Measurements from ENCODE around the gene CCDC154. TPM values are rescaled to one million over a fixed set of nuclear protein-coding genes. Genes with fewer than 3 reads are reported as not detected.

CCDC154 gene
- total RNA-seq, 1 experiment from 2014 or later: 3.2 TPM

DNA sequence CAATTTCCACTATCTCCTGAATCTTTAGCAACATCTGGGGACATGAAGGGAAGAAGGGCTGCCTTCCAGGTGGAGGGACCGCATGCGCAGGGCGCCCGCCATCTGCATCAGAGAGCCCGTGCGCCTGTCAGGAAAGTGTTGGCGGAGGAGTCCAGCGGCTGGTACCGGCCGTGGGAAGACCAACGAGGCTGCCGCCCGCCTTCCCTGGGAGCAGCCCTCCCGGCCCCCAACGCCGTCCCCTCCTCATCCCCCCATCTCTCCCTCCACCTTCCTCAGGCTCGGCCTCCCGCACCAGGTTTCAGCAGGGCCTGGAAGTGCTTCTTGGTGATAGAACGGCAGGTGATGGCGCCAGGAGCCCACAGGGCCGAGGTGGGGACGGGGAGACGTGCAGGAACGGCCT lies 21.7 kb upstream of the CCDC154 start:
- CTCF ChIA-PET: no interaction called here
- BruUV-seq (replicated peaks): no TSS peak
- Mint-ChIP-seq H3K27ac (ENCODE audit: unreplicated experiment) (no peak overlapping the region), H3K36me3 (ENCODE audit: insufficient read depth, unreplicated experiment) (no peaks in the 10 kb centered on the region), H3K4me1 (ENCODE audit: low read depth, unreplicated experiment) (peaks cover 14% of the 10 kb centered on the region), H3K4me3 (ENCODE audit: low read depth, unreplicated experiment) (no peak overlapping the region), H3K9me3 (ENCODE audit: low read depth, unreplicated experiment) (no peaks in the 10 kb centered on the region), H3K27me3 (ENCODE audit: unreplicated experiment) (no peaks in the 10 kb centered on the region)
- DNase-seq: no peak
- TF ChIP-seq, protein P1, sequence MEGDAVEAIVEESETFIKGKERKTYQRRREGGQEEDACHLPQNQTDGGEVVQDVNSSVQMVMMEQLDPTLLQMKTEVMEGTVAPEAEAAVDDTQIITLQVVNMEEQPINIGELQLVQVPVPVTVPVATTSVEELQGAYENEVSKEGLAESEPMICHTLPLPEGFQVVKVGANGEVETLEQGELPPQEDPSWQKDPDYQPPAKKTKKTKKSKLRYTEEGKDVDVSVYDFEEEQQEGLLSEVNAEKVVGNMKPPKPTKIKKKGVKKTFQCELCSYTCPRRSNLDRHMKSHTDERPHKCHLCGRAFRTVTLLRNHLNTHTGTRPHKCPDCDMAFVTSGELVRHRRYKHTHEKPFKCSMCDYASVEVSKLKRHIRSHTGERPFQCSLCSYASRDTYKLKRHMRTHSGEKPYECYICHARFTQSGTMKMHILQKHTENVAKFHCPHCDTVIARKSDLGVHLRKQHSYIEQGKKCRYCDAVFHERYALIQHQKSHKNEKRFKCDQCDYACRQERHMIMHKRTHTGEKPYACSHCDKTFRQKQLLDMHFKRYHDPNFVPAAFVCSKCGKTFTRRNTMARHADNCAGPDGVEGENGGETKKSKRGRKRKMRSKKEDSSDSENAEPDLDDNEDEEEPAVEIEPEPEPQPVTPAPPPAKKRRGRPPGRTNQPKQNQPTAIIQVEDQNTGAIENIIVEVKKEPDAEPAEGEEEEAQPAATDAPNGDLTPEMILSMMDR (IDR thresholded peaks at IDR 0.05; ENCODE audit: unreplicated experiment): no peak
- intact Hi-C loops (cut with micrococcal nuclease; ENCODE audit: unreplicated experiment): no loop called here

DNA sequence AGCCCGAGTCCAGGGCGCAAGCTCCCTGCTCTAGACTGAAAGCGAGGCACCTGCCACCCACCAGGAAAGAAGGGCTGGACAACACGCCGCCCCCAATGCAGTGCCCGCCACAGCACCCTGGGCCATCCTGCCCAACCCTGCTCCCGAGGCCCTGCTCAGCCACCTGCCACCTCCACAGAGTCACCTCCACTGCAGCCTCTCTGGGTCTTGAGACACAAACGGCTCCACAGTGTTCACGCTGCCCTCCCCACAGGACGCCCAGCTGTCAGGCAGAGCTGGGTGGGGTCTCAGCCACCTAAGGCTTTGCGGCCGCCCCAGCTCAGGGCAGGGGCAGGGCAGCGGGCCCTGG lies 21.2 kb upstream of the CCDC154 start:
- TF ChIP-seq, protein P1 (IDR thresholded peaks at IDR 0.05; ENCODE audit: unreplicated experiment): no peak
- H3K27me3 Mint-ChIP-seq (ENCODE audit: unreplicated experiment): no peaks in the 10 kb centered on the region
- H3K4me3 Mint-ChIP-seq (ENCODE audit: low read depth, unreplicated experiment): no peak overlapping the region
- peaks cover 9% of the 10 kb centered on the region for H3K4me1 Mint-ChIP-seq (ENCODE audit: low read depth, unreplicated experiment)
- intact Hi-C loops (cut with micrococcal nuclease; ENCODE audit: unreplicated experiment): no loop called here
- H3K36me3 Mint-ChIP-seq (ENCODE audit: insufficient read depth, unreplicated experiment): no peaks in the 10 kb centered on the region
- H3K9me3 Mint-ChIP-seq (ENCODE audit: low read depth, unreplicated experiment): no peaks in the 10 kb centered on the region
- BruUV-seq (replicated peaks): no TSS peak
- CTCF ChIA-PET: no interaction called here
- H3K27ac Mint-ChIP-seq (ENCODE audit: unreplicated experiment): no peak overlapping the region
- no peak for DNase-seq

DNA sequence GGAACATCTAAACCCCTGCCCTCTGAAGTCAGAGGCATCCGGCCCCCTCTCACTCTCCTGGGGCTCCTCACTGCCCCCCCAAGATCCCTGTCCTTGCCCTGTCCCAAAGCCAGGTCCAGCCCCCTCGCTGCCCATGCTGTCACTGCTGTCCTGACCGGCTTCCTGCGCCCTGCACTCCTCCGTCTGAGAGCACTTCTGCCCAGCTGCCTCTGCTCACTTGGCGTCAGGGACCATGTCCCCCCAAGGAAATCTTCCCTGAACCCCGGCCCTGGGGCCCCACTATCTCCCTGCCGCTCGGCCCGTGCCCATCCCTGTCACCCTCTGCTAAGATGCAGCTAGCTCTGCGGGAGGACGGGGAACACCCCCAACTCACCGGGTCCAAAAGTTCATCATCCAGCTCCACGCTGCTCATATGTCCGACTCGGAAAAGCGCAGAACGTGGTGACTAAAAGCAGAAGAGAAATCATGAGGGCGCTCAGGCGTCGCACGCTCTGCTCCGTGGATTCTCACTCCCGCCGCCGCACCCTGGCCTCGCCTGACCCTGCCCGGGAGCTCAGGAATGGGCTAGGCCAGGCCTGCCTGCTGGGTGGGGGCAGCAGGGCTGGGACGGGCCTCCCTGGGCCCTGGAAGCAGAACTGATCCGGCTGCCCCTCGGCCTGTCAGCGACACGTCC lies 20.7 kb upstream of the CCDC154 start:
- H3K4me1 Mint-ChIP-seq (ENCODE audit: low read depth, unreplicated experiment): peaks cover 3% of the 10 kb centered on the region
- H3K9me3 Mint-ChIP-seq (ENCODE audit: low read depth, unreplicated experiment): no peaks in the 10 kb centered on the region
- intact Hi-C loops (cut with micrococcal nuclease; ENCODE audit: unreplicated experiment): no loop called here

DNA sequence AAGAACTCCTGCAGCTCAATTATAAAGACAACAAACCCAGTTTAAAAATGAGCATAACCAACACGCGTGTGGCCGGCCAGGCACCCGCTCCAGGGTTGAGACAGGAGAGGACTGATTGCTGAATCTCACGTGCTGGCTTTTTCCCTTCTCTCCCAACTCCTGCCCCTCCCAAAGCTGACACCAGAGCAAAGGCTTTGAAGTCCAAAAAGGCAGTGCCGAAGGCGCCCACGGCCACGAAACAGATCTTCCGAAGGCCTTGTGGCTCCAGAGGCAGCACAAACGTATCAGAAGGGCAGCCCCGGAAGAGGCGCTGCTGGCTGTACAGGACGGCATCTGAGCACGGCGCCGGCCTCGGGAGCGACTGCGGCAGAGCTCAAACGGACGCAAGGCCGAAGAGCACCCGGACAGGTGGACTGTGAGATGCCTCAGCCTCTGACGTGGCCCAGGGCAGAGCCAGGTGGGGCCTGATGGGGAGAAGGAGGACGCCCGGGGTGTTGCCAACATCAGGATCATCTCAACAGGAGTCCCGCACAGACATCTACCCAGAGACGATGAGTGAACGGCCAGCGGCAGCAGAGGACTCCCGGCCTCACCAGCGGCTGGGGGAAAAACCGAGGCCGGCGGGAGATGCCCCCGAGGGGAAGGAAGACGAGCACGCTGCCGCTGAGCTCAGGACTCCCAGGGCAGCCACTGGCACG lies 20.0 kb upstream of the CCDC154 start:
- Mint-ChIP-seq H3K9me3 (ENCODE audit: low read depth, unreplicated experiment) (no peaks in the 10 kb centered on the region), H3K27ac (ENCODE audit: unreplicated experiment) (no peak overlapping the region), H3K36me3 (ENCODE audit: insufficient read depth, unreplicated experiment) (no peaks in the 10 kb centered on the region), H3K27me3 (ENCODE audit: unreplicated experiment) (no peaks in the 10 kb centered on the region), H3K4me1 (ENCODE audit: low read depth, unreplicated experiment) (no peaks in the 10 kb centered on the region), H3K4me3 (ENCODE audit: low read depth, unreplicated experiment) (no peak overlapping the region)
- intact Hi-C loops (cut with micrococcal nuclease; ENCODE audit: unreplicated experiment): no loop called here
- no TSS peak for BruUV-seq (replicated peaks)
- no peak for DNase-seq
- CTCF ChIA-PET: interaction anchor here (0.7 kb wide), 1 partner anchor 27 kb away, joined by 3 read pairs; no protein-coding TSS in a partner anchor
- TF ChIP-seq, protein P1 (IDR thresholded peaks at IDR 0.05; ENCODE audit: unreplicated experiment): no peak

More for the DNA sequence above, 20.7 kb upstream of the CCDC154 start:
- H3K27ac Mint-ChIP-seq (ENCODE audit: unreplicated experiment): no peak overlapping the region
- H3K36me3 Mint-ChIP-seq (ENCODE audit: insufficient read depth, unreplicated experiment): no peaks in the 10 kb centered on the region
- CTCF ChIA-PET: no interaction called here
- TF ChIP-seq, protein P1 (IDR thresholded peaks at IDR 0.05; ENCODE audit: unreplicated experiment): no peak
- no peak for DNase-seq
- no peaks in the 10 kb centered on the region for H3K27me3 Mint-ChIP-seq (ENCODE audit: unreplicated experiment)
- no peak overlapping the region for H3K4me3 Mint-ChIP-seq (ENCODE audit: low read depth, unreplicated experiment)
- BruUV-seq (replicated peaks): no TSS peak

Measured in Calu3 (cell line).